AG04449 (cell line): Measurements from ENCODE around the gene ST6GAL1.

Experiments used
- CTCF ChIA-PET: fragments of 350-600 bp; formaldehyde crosslinking; extraction: SDS; loops from one replicate; lab custom pipeline; 2021; ENCODE audit warnings: antibody characterized with exemption; lab: Yijun Ruan, JAX
- POLR2A ChIA-PET: fragments of 400-600, 350-600 bp; formaldehyde crosslinking; extraction: SDS; loops from one replicate; lab custom pipeline; 2020; ENCODE audit warnings: antibody characterized with exemption, inconsistent platforms; lab: Yijun Ruan, JAX
- DNase-seq: peaks from one replicate; pipeline ENCODE4 v3.0.0-alpha.2; 2010; ENCODE audit warnings: low read depth, low spot score
- H3K4me3 ChIP-seq: 2 replicates; pipeline ENCODE4 v1.5.1; 2011; ENCODE audit warnings: low read depth, mild to moderate bottlenecking, control low read depth, low read length
- TF ChIP-seq, protein P1 (sequence below): IDR thresholded peaks from one replicate; pipeline ENCODE4 v1.5.1; 2011; ENCODE audit warnings: mild to moderate bottlenecking, moderate library complexity, low read length, control low read depth, inconsistent platforms; ENCODE audit not compliant: insufficient read depth; ENCODE audit errors: missing control alignments

Gene ST6GAL1

DNA sequence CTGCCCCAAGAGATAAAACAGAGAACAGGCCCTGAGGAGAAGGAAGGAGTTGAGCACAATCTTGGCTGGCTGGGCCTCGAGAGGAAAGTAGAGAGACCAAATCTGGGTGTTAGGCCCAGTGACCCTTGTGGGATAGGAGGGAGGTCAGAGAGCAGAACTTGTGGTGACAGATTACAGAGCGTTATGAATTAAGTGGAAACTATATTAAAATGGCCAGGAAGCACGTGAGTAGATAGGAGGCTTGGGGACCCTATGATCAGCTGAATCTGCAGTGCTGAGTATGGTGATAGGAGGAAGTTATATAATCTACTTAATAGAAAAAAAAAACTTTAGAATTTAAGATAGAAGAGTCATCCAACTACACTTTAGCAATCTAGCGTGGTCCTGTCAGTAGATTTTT is 30.0 kb downstream of the ST6GAL1 start:
- TF ChIP-seq, protein P1, sequence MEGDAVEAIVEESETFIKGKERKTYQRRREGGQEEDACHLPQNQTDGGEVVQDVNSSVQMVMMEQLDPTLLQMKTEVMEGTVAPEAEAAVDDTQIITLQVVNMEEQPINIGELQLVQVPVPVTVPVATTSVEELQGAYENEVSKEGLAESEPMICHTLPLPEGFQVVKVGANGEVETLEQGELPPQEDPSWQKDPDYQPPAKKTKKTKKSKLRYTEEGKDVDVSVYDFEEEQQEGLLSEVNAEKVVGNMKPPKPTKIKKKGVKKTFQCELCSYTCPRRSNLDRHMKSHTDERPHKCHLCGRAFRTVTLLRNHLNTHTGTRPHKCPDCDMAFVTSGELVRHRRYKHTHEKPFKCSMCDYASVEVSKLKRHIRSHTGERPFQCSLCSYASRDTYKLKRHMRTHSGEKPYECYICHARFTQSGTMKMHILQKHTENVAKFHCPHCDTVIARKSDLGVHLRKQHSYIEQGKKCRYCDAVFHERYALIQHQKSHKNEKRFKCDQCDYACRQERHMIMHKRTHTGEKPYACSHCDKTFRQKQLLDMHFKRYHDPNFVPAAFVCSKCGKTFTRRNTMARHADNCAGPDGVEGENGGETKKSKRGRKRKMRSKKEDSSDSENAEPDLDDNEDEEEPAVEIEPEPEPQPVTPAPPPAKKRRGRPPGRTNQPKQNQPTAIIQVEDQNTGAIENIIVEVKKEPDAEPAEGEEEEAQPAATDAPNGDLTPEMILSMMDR = no peak
- POLR2A ChIA-PET = no interaction called here
- H3K4me3 ChIP-seq = no peak overlapping the region
- no peak for DNase-seq
- CTCF ChIA-PET = no interaction called here

DNA sequence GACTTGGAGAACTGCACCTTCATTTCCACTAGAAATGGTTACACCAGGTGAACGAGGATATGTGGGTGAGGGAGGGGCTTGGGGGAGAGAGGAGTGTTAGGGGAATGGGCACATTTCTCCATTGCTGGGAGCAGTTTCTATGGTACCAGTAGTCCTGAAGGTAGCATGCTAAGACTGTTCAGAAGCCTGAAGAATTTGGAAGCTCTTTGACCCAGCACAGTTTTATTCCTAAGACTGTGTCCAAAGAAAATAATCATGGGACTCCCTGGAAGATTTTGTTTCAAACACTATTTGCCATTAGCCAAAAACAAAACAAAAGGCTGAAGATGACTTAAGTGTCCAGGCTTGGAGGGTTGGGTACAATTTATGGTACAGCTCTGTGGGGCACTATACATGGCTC is 32.1 kb downstream of the ST6GAL1 start:
- no peak for DNase-seq
- CTCF ChIA-PET = no interaction called here
- POLR2A ChIA-PET = no interaction called here
- TF ChIP-seq, protein P1 = no peak
- H3K4me3 ChIP-seq = no peak overlapping the region

DNA sequence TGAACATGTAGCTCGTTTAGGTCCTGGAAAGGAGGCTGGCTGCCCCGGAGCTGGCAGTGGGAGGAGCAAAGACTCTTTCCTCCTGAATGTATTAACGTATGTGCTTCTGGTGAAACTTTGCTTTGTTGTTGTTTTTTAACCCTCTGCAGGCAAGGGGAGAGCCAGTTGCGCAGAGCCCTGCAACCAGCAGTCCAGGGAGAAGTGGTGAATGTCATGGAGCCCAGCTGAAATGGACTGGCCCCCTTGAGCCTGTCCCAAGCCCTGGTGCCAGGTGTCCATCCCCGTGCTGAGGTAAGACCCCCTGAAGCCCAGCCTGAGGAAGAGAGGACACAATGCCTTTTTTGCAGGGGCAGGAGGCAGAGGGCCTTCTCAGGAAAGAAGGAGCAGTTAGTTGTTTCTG is 33.3 kb downstream of the ST6GAL1 start:
- CTCF ChIA-PET = no interaction called here
- DNase-seq = no peak
- no peak overlapping the region for H3K4me3 ChIP-seq
- TF ChIP-seq, protein P1 = no peak
- POLR2A ChIA-PET = no interaction called here

DNA sequence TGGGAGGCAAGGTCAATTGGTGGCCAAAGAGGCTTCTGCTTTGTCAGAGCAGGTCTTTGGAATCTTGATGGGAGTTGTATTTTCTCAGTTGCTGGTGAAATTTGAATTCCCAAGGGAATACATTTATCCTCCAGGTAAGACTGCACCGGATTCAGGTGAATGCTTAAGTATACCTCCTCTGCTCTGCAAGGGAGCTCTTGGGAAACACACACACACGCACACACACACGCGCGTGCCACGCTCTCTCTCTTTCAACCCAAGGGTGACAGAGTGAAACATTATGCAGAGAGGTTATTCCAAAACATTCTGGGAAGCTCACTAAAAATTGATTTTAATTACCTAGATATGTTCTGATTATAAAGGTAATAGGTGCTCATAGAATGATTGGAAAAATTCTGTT is 33.7 kb downstream of the ST6GAL1 start:
- TF ChIP-seq, protein P1 = no peak
- POLR2A ChIA-PET = no interaction called here

DNA sequence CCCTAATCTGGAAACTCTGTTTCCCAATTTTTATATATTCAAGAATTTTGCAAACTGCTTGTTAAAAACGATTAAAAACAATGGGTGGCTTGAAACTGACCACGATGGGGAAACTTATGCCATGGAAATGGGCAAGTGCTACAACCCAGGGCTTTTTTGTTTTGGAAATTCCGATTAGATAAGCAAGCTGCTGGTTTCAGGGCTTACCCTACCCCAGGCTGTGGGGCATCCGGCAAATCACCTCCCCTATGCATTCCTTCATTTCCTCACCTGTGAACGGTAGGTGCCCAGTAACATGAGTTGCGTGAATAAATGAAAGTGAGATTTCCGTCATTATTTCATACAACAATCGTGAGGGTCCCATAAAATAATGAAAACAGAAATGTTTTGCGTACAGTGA is 34.3 kb downstream of the ST6GAL1 start:
- CTCF ChIA-PET = no interaction called here
- H3K4me3 ChIP-seq = no peak overlapping the region
- TF ChIP-seq, protein P1 = no peak
- POLR2A ChIA-PET = no interaction called here
- no peak for DNase-seq

More for the DNA sequence above, 33.7 kb downstream of the ST6GAL1 start:
- CTCF ChIA-PET = no interaction called here
- H3K4me3 ChIP-seq = no peak overlapping the region
- no peak for DNase-seq

DNA sequence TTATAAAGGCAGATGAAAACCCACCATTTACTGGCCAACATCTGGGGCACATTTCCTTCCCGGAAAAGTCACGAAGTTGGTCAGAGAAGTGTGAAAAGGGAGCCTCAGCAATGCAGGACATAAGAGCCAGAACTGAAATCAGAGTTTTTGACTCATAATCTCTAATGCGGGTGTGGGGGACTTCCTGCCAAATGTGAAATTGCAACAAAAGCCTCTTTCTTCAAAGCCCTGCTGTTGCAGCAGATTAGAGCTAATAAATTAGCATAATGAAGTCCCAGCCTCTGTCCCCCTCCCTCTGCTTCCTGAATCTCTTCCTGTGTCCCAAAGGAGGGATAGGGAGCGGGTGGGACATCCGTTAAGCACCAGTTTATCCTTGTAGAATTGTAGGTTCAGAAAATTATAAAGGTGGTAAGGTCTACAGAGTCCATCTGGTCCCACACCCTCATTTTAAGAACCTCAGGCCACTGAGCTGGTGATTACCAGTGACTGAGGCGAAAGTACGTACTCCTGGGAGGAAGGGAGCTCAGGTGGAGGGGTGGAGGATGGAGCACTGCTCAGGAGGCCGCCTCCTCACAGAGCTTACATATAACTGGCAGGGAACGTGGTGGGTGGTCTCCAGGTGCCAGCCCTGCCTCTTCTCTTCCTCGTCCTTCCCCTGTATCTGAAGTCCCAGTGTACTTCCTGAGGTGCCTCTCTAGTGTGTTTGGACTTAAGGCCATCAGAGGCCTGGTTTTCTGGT is 35.0 kb downstream of the ST6GAL1 start:
- no peak overlapping the region for H3K4me3 ChIP-seq
- TF ChIP-seq, protein P1 = no peak
- CTCF ChIA-PET = no interaction called here
- POLR2A ChIA-PET = no interaction called here
- DNase-seq = no peak
